ENCODE measurements around the gene PDE2A. TPM values are rescaled to one million over a fixed set of nuclear protein-coding genes. Genes with fewer than 3 reads are reported as not detected.

The PDE2A gene
- total RNA-seq, 1 donor, result not detected

DNA sequence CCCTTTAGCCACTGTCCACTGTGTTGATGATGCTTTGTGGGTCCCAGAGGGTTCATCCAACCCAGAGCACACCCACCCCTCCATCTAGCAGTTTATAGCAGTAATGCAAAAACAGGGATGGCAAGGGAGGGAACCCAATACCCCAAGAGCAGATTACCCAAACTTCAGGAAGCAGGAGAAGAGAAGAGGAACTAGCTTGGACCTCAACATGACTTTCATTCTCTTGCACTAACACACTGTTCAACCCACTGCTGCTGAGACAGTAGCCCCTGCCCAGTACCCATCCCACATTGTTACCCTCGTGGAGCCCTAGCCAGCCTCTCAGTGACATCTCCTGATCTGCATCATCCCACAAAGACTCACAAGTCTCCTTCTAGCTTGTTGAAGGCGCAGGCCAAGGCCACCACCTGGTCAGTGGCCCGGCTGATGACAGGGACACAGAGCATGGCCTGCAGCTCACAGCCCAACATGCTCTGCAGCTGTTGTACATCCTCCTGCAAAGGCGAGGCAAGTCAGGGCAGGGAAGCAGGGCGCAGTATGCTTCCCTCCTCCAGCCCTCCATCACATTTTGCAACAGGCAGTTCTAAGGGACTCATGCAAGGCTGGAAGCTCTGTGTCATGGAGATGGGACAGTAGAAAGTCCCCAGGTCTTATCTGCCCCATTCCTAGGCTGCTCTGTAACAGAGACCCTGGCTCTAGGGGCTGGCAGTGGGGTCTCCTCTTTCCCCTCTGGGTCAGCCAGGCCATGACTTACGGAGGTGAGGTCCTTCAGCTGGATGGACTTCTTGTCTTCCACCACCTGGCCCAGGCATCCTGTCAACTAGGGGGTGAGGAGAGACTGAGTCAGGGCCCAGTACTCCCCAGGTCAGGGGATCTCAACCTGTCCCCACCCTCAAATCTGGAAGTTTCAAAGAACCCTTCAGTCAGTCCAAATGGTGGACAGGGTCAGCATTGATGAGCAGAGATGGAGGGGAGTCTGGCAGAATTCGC is 85.5 kb downstream of the PDE2A start:
- TF ChIP-seq CTCF (IDR thresholded peaks at IDR 0.05; ENCODE audit: insufficient read depth, low read length), result no peak
- no peak for DNase-seq (ENCODE audit: low read depth)
- no peak overlapping the region for H3K4me3 ChIP-seq (ENCODE audit: low read depth, low read length)

- no peak for TF ChIP-seq CTCF (IDR thresholded peaks at IDR 0.05; ENCODE audit: insufficient read depth, low read length)
- no peak for DNase-seq (ENCODE audit: low read depth)
- no peak overlapping the region for H3K4me3 ChIP-seq (ENCODE audit: low read depth, low read length)
Observed at GRCh38 chr11:72587696-72588095, 86.5 kb downstream of the PDE2A start.

DNA sequence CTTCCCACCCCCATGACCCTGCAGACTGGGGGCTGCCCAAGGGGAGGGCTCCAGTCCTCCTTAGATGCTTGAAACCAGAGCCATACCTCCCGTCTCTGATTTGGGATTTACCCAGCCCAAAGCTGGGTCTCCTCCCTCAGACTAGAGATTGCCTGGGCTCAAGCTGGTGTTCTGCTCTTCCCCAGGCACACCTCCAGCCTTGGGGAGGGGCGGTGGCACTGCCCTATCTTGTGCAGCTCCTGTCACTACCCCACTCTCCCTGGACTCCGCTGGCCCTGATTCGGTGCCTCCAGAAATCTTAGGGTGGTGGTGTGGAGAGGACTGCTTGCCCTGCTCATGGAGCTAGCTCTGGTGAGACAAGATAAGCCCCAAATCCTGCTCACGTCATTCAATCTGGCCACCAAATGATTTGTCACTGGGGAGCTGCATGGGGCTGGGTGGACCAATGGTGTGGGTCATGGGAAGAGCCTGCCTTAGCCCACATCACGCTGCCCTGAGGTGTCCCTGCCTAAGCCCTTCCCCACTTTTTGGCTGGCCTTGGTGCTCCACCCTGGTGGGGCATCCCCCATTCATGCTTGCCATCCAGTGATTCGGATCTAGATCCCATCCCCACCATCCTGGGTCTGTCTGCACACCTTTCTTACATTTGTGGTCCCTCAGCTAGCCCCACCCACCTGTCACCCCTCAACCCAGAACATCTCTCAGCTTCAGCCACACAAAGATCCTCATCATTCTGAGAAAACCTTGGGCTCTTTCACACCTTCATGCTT is 87.7 kb downstream of the PDE2A start:
- no peak for TF ChIP-seq CTCF (IDR thresholded peaks at IDR 0.05; ENCODE audit: insufficient read depth, low read length)
- no peak overlapping the region for H3K4me3 ChIP-seq (ENCODE audit: low read depth, low read length)
- no peak for DNase-seq (ENCODE audit: low read depth)

DNA sequence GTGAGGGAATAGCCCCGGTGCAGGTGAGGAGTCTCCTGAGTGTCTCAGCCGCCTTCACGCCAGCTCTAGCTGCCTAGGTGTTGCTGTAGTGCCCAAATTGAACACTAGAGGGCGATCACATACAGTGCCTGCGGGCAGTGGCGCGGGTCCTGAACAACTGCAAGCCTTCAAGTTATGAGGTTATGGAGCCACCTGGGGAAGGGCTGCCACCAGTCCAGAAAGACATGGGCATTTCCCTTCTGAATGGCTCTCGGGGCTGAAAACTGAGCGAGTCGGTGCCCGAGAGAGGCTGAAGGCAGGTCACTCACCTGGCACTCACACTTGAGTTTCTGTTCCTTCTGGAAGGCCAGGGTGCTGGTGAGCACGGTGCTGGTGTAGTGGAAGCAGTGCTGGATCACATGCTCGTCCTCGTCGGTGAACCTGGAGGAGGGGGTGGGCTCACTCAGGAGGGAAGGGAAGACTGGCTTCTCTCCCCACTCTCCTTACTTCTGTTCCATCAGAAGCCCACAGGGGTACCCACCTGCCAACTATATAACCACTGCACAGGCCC is 88.4 kb downstream of the PDE2A start:
- no peak overlapping the region for H3K4me3 ChIP-seq (ENCODE audit: low read depth, low read length)
- peak; percentile 64 for DNase-seq (ENCODE audit: low read depth)
- TF ChIP-seq CTCF (IDR thresholded peaks at IDR 0.05; ENCODE audit: insufficient read depth, low read length), result peak; percentile 84

DNA sequence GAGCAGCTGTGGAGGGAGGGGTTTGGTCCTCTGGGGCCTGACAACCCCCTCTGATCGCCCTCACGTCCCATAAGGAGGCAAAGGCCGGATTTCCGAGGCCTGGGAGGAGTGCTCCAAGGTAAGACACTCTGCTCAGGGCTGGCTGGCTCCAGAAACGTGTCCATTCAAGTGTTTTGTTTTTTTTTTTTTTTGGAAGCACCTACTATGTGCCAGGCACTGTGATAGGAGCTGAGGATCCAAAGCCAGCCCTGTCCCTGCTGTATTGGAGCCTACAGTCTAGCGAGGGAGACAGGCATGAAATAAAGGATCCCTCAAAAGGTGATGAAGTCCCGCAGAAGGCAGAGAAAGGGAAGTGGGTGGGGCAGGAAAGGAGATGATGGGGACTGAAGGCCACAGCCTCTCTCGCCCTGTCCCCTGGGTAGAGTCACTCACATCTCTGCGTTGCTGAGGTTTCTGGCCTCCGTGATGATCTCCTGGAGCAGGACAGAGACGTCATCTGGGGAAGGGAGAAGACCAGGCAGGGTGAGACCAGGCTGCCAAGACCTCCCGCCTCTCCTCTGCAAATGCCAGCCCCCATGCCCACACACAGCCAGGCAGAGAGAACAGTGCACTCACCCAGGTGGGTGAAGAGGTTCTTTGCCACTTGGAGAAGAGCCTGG is 89.2 kb downstream of the PDE2A start:
- DNase-seq (ENCODE audit: low read depth), result no peak
- no peak overlapping the region for H3K4me3 ChIP-seq (ENCODE audit: low read depth, low read length)
- TF ChIP-seq CTCF (IDR thresholded peaks at IDR 0.05; ENCODE audit: insufficient read depth, low read length), result no peak

- peak overlapping the region; percentile 25 for H3K4me3 ChIP-seq (ENCODE audit: low read depth, low read length)
- no peak for TF ChIP-seq CTCF (IDR thresholded peaks at IDR 0.05; ENCODE audit: insufficient read depth, low read length)
- DNase-seq (ENCODE audit: low read depth), result peak; percentile 16
Observed at GRCh38 chr11:72584293-72584938, 89.8 kb downstream of the PDE2A start.
